ENCODE data around the gene SH3BGRL2.

SH3BGRL2 gene

DNA sequence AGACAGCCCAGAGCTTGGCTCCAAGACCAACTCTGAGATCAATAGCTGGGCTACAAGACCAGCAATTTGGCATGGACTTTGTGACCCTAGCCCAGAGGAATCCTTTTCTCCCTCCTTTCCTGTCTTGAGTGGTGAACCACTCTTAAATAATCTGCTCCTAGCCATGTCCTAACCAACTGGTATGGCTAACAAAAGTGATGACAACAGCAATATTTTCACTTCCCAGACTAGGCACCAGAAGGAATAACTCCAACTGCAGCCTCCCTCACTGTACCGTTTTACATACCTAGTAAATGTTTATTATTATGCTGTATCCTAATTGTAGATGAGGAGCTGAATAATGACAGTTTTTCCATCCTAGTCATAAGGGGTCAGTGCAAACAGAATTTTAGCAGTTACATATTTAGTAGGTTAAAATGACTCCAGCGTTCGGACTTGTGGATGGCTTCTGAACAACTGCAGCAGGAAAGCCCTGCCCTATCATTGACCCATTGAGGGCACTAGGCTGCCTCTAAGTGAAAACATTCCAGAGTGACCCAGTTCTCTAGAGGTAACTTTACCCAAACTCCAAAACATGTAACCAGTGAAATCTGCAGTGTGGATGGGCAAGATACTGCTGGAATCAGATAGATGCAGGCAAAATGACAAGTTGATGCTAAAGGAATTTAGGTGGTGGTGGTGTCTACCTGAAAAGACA lies 77.1 kb downstream of the SH3BGRL2 start:
- FAIRE-seq (no peak), DNase-seq (ENCODE audit: insufficient read length, low spot score) (no peak)
- TF ChIP-seq, protein P1, sequence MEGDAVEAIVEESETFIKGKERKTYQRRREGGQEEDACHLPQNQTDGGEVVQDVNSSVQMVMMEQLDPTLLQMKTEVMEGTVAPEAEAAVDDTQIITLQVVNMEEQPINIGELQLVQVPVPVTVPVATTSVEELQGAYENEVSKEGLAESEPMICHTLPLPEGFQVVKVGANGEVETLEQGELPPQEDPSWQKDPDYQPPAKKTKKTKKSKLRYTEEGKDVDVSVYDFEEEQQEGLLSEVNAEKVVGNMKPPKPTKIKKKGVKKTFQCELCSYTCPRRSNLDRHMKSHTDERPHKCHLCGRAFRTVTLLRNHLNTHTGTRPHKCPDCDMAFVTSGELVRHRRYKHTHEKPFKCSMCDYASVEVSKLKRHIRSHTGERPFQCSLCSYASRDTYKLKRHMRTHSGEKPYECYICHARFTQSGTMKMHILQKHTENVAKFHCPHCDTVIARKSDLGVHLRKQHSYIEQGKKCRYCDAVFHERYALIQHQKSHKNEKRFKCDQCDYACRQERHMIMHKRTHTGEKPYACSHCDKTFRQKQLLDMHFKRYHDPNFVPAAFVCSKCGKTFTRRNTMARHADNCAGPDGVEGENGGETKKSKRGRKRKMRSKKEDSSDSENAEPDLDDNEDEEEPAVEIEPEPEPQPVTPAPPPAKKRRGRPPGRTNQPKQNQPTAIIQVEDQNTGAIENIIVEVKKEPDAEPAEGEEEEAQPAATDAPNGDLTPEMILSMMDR (IDR thresholded peaks at IDR 0.05; ENCODE audit: insufficient read depth, missing control alignments) = no peak

DNA sequence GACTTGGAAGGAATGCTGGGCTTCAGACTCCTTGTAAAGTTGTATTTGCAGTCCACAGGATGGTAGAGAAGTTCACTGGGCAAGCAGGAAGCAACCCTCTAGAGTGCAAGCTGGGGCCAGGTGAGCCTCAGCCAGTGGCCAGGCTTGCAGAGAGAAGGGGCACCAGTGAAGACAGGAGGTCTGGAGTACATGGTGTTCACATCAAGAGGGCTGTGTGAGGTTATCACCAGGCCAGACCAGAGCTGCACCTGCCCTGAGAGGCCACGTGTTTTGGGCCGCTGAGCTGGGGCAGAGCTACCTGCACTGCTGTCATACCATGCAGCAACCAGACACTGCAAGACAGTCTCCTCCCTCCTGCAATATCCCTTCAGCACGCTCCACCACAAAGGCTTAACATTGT lies 79.0 kb downstream of the SH3BGRL2 start:
- DNase-seq (ENCODE audit: insufficient read length, low spot score) (no peak), FAIRE-seq (no peak)
- TF ChIP-seq, protein P1 (IDR thresholded peaks at IDR 0.05; ENCODE audit: insufficient read depth, missing control alignments) = no peak

DNA sequence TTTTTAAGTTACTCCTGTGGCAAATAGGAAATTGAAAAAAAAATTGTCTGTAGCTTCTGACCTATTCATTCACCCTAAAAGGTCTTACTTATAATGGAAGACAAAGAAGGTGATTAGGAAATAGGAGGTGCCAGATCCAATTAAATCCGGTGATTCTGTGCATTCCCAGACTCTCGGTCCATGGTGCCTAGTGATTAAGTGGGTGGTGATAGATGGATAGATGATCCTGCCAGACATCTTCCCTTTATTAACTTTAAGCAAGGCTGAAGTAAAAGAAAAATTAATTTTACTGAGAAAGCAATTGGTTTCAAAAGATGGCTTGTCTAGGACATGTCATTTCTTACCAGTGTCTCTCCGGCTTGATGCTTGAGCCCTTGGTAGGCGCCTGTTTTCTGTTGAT lies 80.0 kb downstream of the SH3BGRL2 start:
- TF ChIP-seq, protein P1 (IDR thresholded peaks at IDR 0.05; ENCODE audit: insufficient read depth, missing control alignments) = no peak
- DNase-seq (ENCODE audit: insufficient read length, low spot score) (no peak), FAIRE-seq (no peak)

DNA sequence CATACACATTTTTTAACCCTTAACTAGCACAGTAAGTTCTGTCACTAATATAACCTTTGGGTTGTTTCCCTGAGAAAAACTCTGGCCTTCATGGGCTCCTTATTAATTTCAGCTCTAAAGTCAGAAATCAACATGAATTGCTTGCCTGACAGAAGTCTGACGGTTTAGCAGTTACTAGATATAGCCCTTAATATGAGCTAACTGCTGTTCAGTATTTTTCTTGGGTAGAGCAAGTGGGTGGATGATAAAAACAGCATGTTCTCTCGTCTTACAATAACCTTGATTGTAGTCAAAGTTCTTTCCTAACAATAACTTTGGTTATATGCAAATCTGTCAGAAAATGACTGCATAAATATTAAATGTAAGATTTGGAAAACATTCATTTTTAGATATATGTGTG lies 81.0 kb downstream of the SH3BGRL2 start:
- TF ChIP-seq, protein P1 (IDR thresholded peaks at IDR 0.05; ENCODE audit: insufficient read depth, missing control alignments) = no peak
- no peak for DNase-seq (ENCODE audit: insufficient read length, low spot score)
- FAIRE-seq = no peak

DNA sequence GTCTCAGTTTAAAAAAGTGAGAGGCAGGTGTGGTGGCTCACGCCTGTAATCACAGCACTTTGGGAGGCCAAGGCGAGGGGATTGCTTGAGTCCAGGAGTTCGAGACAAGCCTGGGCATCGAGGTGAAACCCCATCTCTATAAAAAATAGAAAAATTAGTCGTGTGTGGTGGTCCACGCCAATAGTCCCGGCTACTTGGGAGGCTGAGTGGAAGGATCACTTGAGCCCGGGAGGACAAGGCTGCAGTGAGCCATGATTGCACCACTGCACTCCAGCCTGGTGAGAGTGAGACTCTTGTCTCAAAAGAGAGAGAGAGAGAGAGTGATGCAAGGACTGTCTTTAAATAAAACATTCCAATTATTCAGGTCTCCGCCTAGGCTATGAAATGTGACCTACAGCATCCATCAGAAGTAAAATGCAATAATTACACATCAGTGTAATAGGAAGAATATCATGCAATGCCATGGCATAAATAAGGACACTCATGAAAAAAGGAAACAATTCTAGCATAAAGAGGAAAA lies 81.5 kb downstream of the SH3BGRL2 start:
- FAIRE-seq (no peak), DNase-seq (ENCODE audit: insufficient read length, low spot score) (no peak)
- TF ChIP-seq, protein P1 (IDR thresholded peaks at IDR 0.05; ENCODE audit: insufficient read depth, missing control alignments) = no peak

DNA sequence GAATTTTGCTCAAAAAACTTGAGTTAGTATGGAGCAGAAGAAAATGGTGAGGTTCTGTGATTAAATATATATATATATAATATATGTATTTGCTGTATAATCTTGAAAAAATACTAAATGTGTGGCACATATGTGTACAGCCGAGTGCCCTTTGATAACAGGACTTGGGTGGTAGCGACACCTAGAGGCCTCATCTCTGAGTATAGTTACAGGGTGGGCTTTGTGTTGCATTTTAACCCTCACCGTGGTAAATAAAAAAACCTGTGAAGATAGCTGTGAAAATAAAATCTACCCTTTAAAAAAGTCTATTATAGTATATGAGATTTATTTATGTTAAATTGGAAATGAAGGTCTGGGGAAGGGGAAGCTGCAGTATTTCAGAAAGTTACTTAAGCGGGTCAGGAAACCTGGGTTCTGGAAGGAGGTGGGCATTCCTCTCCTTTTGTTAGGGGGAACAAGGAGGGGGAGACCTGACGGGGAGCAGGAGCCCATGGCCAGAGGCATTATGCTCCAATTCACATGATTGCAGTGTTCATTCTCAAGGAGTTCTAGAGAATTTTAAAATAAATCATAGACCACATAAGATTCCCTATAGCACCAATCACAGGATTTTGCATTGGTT lies 82.7 kb downstream of the SH3BGRL2 start:
- TF ChIP-seq, protein P1 (IDR thresholded peaks at IDR 0.05; ENCODE audit: insufficient read depth, missing control alignments) = peak; percentile 82
- FAIRE-seq (no peak), DNase-seq (ENCODE audit: insufficient read length, low spot score) (no peak)

DNA sequence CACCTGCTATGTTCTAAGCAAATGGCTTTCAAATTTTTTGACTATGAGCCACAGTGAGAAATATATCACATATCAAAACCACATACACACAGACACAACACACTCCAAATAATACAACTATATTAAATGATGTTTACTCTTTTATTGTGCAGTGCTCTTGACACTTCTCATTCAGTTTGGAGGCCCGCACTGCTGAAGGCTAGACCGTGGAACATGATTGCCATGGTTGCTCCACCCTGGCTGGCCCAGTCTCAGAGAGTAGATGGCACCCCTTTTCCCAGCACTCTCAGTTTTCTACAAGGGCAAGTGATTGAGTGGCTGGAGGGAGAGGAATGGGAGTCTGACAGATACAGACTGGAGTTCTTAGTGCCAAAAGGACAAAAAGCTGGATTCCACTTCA lies 86.9 kb downstream of the SH3BGRL2 start:
- FAIRE-seq = no peak
- DNase-seq (ENCODE audit: insufficient read length, low spot score) = no peak
- TF ChIP-seq, protein P1 (IDR thresholded peaks at IDR 0.05; ENCODE audit: insufficient read depth, missing control alignments) = no peak
